ENCODE results near the gene TTC9.

Gene TTC9

GRCh38 chr14:70708717-70709570, 67.2 kb downstream of the TTC9 start:
- Histone ChIP-seq H3K9me3 (ENCODE audit: control insufficient read depth, insufficient read depth, low read length) (no peaks in the 10 kb centered on the region), H3K4me3 (ENCODE audit: low read depth, low read length) (no peak overlapping the region), H3K27me3 (ENCODE audit: control insufficient read depth, insufficient read depth, low read length) (no peaks in the 10 kb centered on the region), H3K36me3 (ENCODE audit: control insufficient read depth, insufficient read depth, low read length) (no peaks in the 10 kb centered on the region), H3K4me1 (ENCODE audit: control insufficient read depth, insufficient read depth, low read length) (peaks cover 37% of the 10 kb centered on the region), H3K9ac (ENCODE audit: low read depth, low read length) (peak overlapping the region; percentile 30)

- Histone ChIP-seq H3K4me3 (ENCODE audit: low read depth, low read length) (no peak overlapping the region), H3K4me1 (ENCODE audit: control insufficient read depth, insufficient read depth, low read length) (peaks cover 37% of the 10 kb centered on the region), H3K9me3 (ENCODE audit: control insufficient read depth, insufficient read depth, low read length) (no peaks in the 10 kb centered on the region), H3K9ac (ENCODE audit: low read depth, low read length) (no peak overlapping the region), H3K27me3 (ENCODE audit: control insufficient read depth, insufficient read depth, low read length) (no peaks in the 10 kb centered on the region), H3K36me3 (ENCODE audit: control insufficient read depth, insufficient read depth, low read length) (no peaks in the 10 kb centered on the region)
Measured at GRCh38 chr14:70709726-70710382, 68.1 kb downstream of the TTC9 start.

GRCh38 chr14:70711451-70711850, 69.7 kb downstream of the TTC9 start:
- Histone ChIP-seq H3K4me3 (ENCODE audit: low read depth, low read length) (no peak overlapping the region), H3K27me3 (ENCODE audit: control insufficient read depth, insufficient read depth, low read length) (no peaks in the 10 kb centered on the region), H3K4me1 (ENCODE audit: control insufficient read depth, insufficient read depth, low read length) (peaks cover 30% of the 10 kb centered on the region), H3K9me3 (ENCODE audit: control insufficient read depth, insufficient read depth, low read length) (no peaks in the 10 kb centered on the region), H3K36me3 (ENCODE audit: control insufficient read depth, insufficient read depth, low read length) (no peaks in the 10 kb centered on the region), H3K9ac (ENCODE audit: low read depth, low read length) (no peak overlapping the region)

GRCh38 chr14:70713096-70713495, 71.4 kb downstream of the TTC9 start:
- Histone ChIP-seq H3K4me3 (ENCODE audit: low read depth, low read length) (no peak overlapping the region), H3K9me3 (ENCODE audit: control insufficient read depth, insufficient read depth, low read length) (no peaks in the 10 kb centered on the region), H3K4me1 (ENCODE audit: control insufficient read depth, insufficient read depth, low read length) (peaks cover 21% of the 10 kb centered on the region), H3K27me3 (ENCODE audit: control insufficient read depth, insufficient read depth, low read length) (no peaks in the 10 kb centered on the region), H3K36me3 (ENCODE audit: control insufficient read depth, insufficient read depth, low read length) (no peaks in the 10 kb centered on the region), H3K9ac (ENCODE audit: low read depth, low read length) (no peak overlapping the region)

GRCh38 chr14:70713511-70713916, 71.8 kb downstream of the TTC9 start:
- Histone ChIP-seq H3K9me3 (ENCODE audit: control insufficient read depth, insufficient read depth, low read length) (no peaks in the 10 kb centered on the region), H3K9ac (ENCODE audit: low read depth, low read length) (no peak overlapping the region), H3K4me1 (ENCODE audit: control insufficient read depth, insufficient read depth, low read length) (peaks cover 17% of the 10 kb centered on the region), H3K4me3 (ENCODE audit: low read depth, low read length) (no peak overlapping the region), H3K27me3 (ENCODE audit: control insufficient read depth, insufficient read depth, low read length) (no peaks in the 10 kb centered on the region), H3K36me3 (ENCODE audit: control insufficient read depth, insufficient read depth, low read length) (no peaks in the 10 kb centered on the region)

GRCh38 chr14:70714055-70714550, 72.4 kb downstream of the TTC9 start:
- no peak overlapping the region for H3K4me3 ChIP-seq (ENCODE audit: low read depth, low read length)
- no peaks in the 10 kb centered on the region for H3K9me3 ChIP-seq (ENCODE audit: control insufficient read depth, insufficient read depth, low read length)
- H3K4me1 ChIP-seq (ENCODE audit: control insufficient read depth, insufficient read depth, low read length), result peaks cover 14% of the 10 kb centered on the region
- no peaks in the 10 kb centered on the region for H3K27me3 ChIP-seq (ENCODE audit: control insufficient read depth, insufficient read depth, low read length)
- no peak overlapping the region for H3K9ac ChIP-seq (ENCODE audit: low read depth, low read length)
- no peaks in the 10 kb centered on the region for H3K36me3 ChIP-seq (ENCODE audit: control insufficient read depth, insufficient read depth, low read length)

- H3K9ac ChIP-seq (ENCODE audit: low read depth, low read length), result no peak overlapping the region
- peaks cover 9% of the 10 kb centered on the region for H3K4me1 ChIP-seq (ENCODE audit: control insufficient read depth, insufficient read depth, low read length)
- no peaks in the 10 kb centered on the region for H3K9me3 ChIP-seq (ENCODE audit: control insufficient read depth, insufficient read depth, low read length)
- no peaks in the 10 kb centered on the region for H3K27me3 ChIP-seq (ENCODE audit: control insufficient read depth, insufficient read depth, low read length)
- no peaks in the 10 kb centered on the region for H3K36me3 ChIP-seq (ENCODE audit: control insufficient read depth, insufficient read depth, low read length)
- H3K4me3 ChIP-seq (ENCODE audit: low read depth, low read length), result no peak overlapping the region
Measured at GRCh38 chr14:70716483-70716882, 74.8 kb downstream of the TTC9 start.

- no peaks in the 10 kb centered on the region for H3K36me3 ChIP-seq (ENCODE audit: control insufficient read depth, insufficient read depth, low read length)
- no peak overlapping the region for H3K4me3 ChIP-seq (ENCODE audit: low read depth, low read length)
- H3K27me3 ChIP-seq (ENCODE audit: control insufficient read depth, insufficient read depth, low read length), result no peaks in the 10 kb centered on the region
- H3K4me1 ChIP-seq (ENCODE audit: control insufficient read depth, insufficient read depth, low read length), result peaks cover 9% of the 10 kb centered on the region
- no peak overlapping the region for H3K9ac ChIP-seq (ENCODE audit: low read depth, low read length)
- H3K9me3 ChIP-seq (ENCODE audit: control insufficient read depth, insufficient read depth, low read length), result no peaks in the 10 kb centered on the region
Measured at GRCh38 chr14:70716958-70717357, 75.2 kb downstream of the TTC9 start.

GRCh38 chr14:70718383-70719118, 76.8 kb downstream of the TTC9 start:
- Histone ChIP-seq H3K27me3 (ENCODE audit: control insufficient read depth, insufficient read depth, low read length) (no peaks in the 10 kb centered on the region), H3K36me3 (ENCODE audit: control insufficient read depth, insufficient read depth, low read length) (no peaks in the 10 kb centered on the region), H3K9me3 (ENCODE audit: control insufficient read depth, insufficient read depth, low read length) (no peaks in the 10 kb centered on the region), H3K4me3 (ENCODE audit: low read depth, low read length) (no peak overlapping the region), H3K9ac (ENCODE audit: low read depth, low read length) (no peak overlapping the region), H3K4me1 (ENCODE audit: control insufficient read depth, insufficient read depth, low read length) (peaks cover 4% of the 10 kb centered on the region)

- H3K36me3 ChIP-seq (ENCODE audit: control insufficient read depth, insufficient read depth, low read length), result no peaks in the 10 kb centered on the region
- H3K9ac ChIP-seq (ENCODE audit: low read depth, low read length), result no peak overlapping the region
- no peak overlapping the region for H3K4me3 ChIP-seq (ENCODE audit: low read depth, low read length)
- H3K4me1 ChIP-seq (ENCODE audit: control insufficient read depth, insufficient read depth, low read length), result no peaks in the 10 kb centered on the region
- no peaks in the 10 kb centered on the region for H3K9me3 ChIP-seq (ENCODE audit: control insufficient read depth, insufficient read depth, low read length)
- H3K27me3 ChIP-seq (ENCODE audit: control insufficient read depth, insufficient read depth, low read length), result no peaks in the 10 kb centered on the region
Measured at GRCh38 chr14:70721542-70721941, 79.8 kb downstream of the TTC9 start.

- no peaks in the 10 kb centered on the region for H3K36me3 ChIP-seq (ENCODE audit: control insufficient read depth, insufficient read depth, low read length)
- H3K27me3 ChIP-seq (ENCODE audit: control insufficient read depth, insufficient read depth, low read length), result no peaks in the 10 kb centered on the region
- H3K9ac ChIP-seq (ENCODE audit: low read depth, low read length), result no peak overlapping the region
- no peaks in the 10 kb centered on the region for H3K4me1 ChIP-seq (ENCODE audit: control insufficient read depth, insufficient read depth, low read length)
- H3K4me3 ChIP-seq (ENCODE audit: low read depth, low read length), result no peak overlapping the region
- H3K9me3 ChIP-seq (ENCODE audit: control insufficient read depth, insufficient read depth, low read length), result no peaks in the 10 kb centered on the region
Measured at GRCh38 chr14:70722418-70722817, 80.7 kb downstream of the TTC9 start.
